Measurements from ENCODE around the gene SLC9C1.

SLC9C1 gene

GRCh38 chr3:112143251-112143650 lies 150.8 kb downstream of the SLC9C1 start:
- in situ Hi-C loops (cut with MboI; ENCODE audit: low sequenced_read_pairs, unreplicated experiment): loop anchor here (25.0 kb wide), 1 partner anchor 844 kb away; the partner anchor contains the start of genes CD200R1 and GTPBP8
- TF ChIP-seq, protein P1, sequence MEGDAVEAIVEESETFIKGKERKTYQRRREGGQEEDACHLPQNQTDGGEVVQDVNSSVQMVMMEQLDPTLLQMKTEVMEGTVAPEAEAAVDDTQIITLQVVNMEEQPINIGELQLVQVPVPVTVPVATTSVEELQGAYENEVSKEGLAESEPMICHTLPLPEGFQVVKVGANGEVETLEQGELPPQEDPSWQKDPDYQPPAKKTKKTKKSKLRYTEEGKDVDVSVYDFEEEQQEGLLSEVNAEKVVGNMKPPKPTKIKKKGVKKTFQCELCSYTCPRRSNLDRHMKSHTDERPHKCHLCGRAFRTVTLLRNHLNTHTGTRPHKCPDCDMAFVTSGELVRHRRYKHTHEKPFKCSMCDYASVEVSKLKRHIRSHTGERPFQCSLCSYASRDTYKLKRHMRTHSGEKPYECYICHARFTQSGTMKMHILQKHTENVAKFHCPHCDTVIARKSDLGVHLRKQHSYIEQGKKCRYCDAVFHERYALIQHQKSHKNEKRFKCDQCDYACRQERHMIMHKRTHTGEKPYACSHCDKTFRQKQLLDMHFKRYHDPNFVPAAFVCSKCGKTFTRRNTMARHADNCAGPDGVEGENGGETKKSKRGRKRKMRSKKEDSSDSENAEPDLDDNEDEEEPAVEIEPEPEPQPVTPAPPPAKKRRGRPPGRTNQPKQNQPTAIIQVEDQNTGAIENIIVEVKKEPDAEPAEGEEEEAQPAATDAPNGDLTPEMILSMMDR (IDR thresholded peaks at IDR 0.05; ENCODE audit: borderline replicate concordance, control extremely low read depth, extremely low read depth, insufficient read depth, missing control alignments): no peak

GRCh38 chr3:112141293-112141692 lies 152.7 kb downstream of the SLC9C1 start:
- DNase-seq (ENCODE audit: low spot score): no peak
- TF ChIP-seq, protein P1 (IDR thresholded peaks at IDR 0.05; ENCODE audit: borderline replicate concordance, control extremely low read depth, extremely low read depth, insufficient read depth, missing control alignments): no peak
- in situ Hi-C loops (cut with MboI; ENCODE audit: low sequenced_read_pairs, unreplicated experiment): loop anchor here (25.0 kb wide), 1 partner anchor 846 kb away; the partner anchor contains the start of genes CD200R1 and GTPBP8

More at GRCh38 chr3:112143251-112143650, 150.8 kb downstream of the SLC9C1 start:
- DNase-seq (ENCODE audit: low spot score): no peak

- DNase-seq (ENCODE audit: low spot score): no peak
- TF ChIP-seq, protein P1 (IDR thresholded peaks at IDR 0.05; ENCODE audit: borderline replicate concordance, control extremely low read depth, extremely low read depth, insufficient read depth, missing control alignments): no peak
- in situ Hi-C loops (cut with MboI; ENCODE audit: low sequenced_read_pairs, unreplicated experiment): loop anchor here (25.0 kb wide), 1 partner anchor 847 kb away; the partner anchor contains the start of genes CD200R1 and GTPBP8
Observed at GRCh38 chr3:112140584-112140983, 153.4 kb downstream of the SLC9C1 start.

- TF ChIP-seq, protein P1 (IDR thresholded peaks at IDR 0.05; ENCODE audit: borderline replicate concordance, control extremely low read depth, extremely low read depth, insufficient read depth, missing control alignments): no peak
- in situ Hi-C loops (cut with MboI; ENCODE audit: low sequenced_read_pairs, unreplicated experiment): loop anchor here (25.0 kb wide), 1 partner anchor 849 kb away; the partner anchor contains the start of genes CD200R1 and GTPBP8
- no peak for DNase-seq (ENCODE audit: low spot score)
Observed at GRCh38 chr3:112138219-112138969, 155.6 kb downstream of the SLC9C1 start.

GRCh38 chr3:112137781-112138180 lies 156.2 kb downstream of the SLC9C1 start:
- no peak for DNase-seq (ENCODE audit: low spot score)
- in situ Hi-C loops (cut with MboI; ENCODE audit: low sequenced_read_pairs, unreplicated experiment): loop anchor here (25.0 kb wide), 1 partner anchor 850 kb away; the partner anchor contains the start of genes CD200R1 and GTPBP8
- TF ChIP-seq, protein P1 (IDR thresholded peaks at IDR 0.05; ENCODE audit: borderline replicate concordance, control extremely low read depth, extremely low read depth, insufficient read depth, missing control alignments): no peak

- in situ Hi-C loops (cut with MboI; ENCODE audit: low sequenced_read_pairs, unreplicated experiment): loop anchor here (25.0 kb wide), 1 partner anchor 850 kb away; the partner anchor contains the start of genes CD200R1 and GTPBP8
- peak; percentile 29 for DNase-seq (ENCODE audit: low spot score)
- TF ChIP-seq, protein P1 (IDR thresholded peaks at IDR 0.05; ENCODE audit: borderline replicate concordance, control extremely low read depth, extremely low read depth, insufficient read depth, missing control alignments): peak; percentile 59
Observed at GRCh38 chr3:112136959-112137693, 156.9 kb downstream of the SLC9C1 start.
